NCI-H1092 (cell line): Measurements from ENCODE around the gene MAN2A2.
"Not testable (repeated sequence)": the region's sequence is repeated elsewhere in the genome, so short reads cannot be mapped to it uniquely, and the experiment has no call there.

Experiments
- DNase-seq: peaks from one replicate; lab custom pipeline; 2025; lab: John Stamatoyannopoulos, UW

Gene MAN2A2

DNA sequence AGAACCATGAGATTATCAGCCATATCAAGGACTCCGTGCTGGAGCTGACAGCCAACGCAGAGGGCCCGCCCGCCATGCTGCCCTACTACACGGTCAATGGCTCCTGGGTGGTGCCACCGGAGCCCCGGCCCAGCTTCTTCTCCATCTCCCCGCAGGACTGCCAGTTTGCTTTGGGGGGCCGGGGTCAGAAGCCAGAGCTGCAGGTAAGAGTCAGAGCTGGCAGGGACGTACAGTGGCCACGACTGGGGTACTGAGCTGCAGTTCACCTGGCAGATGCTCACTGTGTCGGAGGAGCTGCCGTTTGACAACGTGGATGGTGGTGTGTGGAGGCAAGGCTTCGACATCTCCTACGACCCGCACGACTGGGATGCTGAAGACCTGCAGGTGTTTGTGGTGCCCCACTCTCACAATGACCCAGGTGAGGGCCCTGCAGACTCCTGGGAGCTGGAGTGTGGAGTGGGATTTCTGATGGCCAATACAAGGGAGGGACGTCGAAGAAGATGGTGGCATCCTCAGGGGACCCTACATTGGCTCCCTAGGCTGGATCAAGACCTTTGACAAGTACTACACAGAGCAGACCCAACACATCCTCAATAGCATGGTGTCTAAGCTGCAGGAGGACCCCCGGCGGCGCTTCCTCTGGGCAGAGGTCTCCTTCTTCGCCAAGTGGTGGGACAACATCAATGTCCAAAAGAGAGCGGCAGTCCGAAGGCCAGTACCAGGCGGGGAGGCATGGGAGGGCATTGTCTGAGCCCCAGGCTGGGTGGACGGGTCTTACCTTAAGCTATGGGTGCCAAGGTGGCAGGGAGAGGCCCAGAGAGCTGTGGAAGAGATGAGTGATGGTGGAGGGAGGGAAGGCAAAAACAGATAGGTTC lies 2.4 kb downstream of the MAN2A2 start:
- DNase-seq = no peak

DNA sequence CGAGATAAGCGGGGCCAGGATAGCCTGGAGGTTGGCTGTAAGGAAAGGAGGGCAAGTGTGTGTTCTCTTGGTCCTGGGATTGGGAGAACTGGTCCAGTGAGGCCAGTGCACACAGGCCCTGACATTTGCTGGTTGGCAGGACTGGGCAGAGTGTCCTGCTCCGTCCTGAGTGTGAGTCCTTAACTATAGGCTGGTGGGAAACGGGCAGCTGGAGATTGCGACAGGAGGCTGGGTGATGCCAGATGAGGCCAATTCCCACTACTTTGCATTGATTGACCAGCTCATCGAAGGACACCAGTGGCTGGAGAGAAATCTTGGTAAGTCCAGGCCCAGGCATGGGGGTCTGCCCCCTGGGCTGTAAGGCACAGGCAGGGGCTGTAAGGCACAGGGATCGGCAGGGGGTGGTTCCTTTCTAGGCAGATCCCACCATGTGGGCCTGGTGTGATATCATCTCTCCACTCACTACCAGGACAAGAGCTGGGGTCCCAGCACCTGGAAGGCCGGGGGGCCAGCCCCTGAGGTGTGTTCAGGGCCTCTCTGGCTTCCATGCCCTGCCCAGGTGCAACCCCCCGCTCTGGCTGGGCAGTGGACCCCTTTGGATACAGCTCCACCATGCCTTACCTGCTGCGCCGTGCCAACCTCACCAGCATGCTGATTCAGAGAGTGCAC lies 3.2 kb downstream of the MAN2A2 start:
- no peak for DNase-seq

DNA sequence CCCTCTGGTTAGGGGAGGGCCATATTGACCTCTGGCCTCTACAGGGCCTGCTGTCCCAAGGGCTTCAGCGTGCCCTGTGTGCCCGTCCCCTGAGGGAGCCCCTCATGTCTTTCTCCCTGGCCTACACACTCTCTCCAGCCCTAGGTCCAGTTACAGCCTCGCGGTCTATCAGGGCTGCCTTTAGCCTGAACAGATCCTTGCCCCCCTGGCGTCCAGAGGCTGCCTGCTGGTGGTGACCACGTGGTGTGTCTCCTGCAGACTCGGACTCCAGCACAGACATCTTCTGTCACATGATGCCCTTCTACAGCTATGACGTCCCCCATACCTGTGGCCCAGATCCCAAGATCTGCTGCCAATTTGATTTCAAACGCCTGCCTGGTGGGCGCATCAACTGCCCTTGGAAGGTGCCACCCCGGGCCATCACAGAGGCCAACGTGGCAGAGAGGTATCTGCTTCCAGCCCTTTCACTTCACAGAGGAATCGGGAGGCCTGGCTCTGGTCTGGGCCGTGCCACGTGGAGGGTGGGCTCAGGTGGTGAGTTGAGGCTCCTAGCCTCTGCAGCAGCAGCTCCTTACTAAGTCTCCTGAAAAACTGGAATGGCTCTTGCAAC lies 4.1 kb downstream of the MAN2A2 start:
- no peak for DNase-seq

DNA sequence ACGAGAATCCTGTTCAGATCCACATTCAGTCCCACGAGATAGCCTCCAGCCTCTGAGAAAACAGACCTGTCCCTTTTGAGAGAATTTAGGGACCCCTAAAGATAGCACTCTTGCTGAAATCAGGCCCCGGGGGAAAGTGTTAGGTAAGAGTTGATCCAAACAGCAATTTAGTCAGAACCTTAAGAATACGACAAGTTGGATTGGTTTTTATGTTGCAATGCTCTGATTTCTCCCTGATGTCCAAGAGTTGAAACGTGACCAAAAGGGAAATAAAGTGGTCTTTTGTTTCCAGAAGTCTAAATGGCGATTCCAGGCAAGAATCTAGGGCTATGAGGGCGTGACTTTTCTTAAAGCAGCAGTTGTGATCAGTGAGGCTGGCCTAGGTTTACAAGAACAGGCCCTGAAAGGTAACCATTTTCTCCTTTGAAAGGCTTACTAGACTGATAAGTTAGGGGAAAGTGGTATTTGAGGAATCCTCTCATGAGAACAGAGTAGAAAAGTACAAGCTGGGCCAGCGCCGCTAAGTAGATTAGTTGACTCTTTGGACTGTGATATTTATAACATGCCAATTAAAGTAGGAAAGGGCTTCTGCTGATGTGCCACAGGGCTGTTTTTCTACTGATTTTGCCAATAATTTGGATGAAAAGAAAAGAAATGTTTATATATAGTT lies 4.9 kb downstream of the MAN2A2 start:
- DNase-seq = no peak

DNA sequence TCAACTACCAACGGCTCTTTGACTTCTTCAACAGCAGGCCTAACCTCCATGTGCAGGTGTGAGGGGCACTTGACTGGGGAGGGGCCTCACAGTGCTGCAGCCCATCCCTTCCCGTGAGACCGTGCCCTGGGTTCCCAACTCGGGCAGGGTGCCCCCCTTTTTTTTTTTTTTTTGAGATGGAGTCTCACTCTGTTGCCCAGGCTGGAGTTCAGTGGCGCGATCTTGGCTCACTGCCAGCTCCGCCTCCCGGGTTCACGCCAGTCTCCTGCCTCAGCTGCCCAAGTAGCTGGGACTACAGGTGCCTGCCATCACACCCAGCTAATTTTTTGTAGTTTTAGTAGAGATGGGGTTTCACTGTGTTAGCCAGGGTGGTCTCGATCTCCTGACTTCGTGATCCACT lies 6.3 kb downstream of the MAN2A2 start:
- not testable (repeated sequence) for DNase-seq

DNA sequence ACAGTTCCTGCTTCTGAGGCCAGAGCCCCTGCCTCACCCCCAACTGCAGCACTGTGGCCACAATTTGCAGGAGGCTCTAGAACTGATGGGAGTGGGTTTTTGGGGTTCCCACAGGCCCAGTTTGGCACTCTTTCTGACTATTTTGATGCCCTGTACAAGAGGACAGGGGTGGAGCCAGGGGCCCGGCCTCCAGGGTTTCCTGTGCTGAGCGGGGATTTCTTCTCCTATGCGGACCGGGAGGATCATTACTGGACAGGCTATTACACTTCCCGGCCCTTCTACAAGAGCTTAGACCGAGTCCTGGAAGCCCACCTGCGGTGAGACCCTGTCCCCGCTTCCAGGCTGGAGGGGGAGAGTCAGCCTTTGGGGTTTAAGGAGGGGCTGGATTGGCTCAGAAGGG lies 6.9 kb downstream of the MAN2A2 start:
- DNase-seq = no peak

DNA sequence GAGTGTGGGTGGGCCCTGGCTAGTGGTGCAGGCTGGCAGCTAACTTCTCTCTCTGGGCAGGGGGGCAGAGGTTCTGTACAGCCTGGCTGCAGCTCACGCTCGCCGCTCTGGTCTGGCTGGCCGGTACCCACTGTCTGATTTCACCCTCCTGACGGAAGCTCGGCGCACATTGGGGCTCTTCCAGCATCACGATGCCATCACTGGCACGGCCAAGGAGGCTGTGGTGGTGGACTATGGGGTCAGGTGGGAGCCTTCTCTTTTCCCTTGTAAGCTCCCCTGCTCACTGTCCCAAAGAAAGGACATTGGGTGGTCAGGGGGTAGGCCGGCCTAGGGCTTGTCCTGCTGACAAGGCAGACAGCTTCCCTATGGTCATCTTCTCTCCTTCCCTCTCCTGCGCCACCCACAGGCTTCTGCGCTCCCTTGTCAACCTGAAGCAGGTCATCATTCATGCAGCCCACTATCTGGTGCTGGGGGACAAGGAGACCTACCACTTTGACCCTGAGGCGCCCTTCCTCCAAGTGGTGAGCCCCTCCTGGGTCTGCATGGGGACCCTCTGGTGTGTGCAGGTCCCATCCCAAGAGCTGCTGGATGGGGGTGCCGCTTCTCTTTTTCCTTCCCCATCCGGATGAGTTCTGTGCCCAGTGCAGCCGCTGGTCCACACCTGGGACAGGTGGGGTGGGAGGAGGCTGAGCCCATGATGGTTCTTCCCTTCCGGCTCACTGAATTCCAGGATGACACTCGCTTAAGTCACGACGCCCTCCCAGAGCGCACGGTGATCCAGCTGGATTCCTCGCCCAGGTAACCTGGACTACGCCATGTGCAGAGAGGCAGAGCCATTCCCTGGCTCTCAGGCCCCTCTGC lies 7.6 kb downstream of the MAN2A2 start:
- DNase-seq = no peak

DNA sequence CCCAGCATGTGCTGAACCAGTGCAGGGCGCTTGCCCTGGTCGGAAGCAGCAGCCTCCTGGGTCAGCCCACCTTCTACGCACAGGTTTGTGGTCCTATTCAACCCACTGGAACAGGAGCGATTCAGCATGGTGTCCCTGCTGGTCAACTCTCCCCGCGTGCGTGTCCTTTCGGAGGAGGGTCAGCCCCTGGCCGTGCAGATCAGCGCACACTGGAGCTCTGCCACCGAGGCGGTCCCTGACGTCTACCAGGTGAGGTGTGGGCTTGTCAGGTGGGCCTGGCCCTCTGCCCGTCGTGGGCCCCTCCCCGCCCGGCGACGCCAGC lies 8.2 kb downstream of the MAN2A2 start:
- DNase-seq = no peak

DNA sequence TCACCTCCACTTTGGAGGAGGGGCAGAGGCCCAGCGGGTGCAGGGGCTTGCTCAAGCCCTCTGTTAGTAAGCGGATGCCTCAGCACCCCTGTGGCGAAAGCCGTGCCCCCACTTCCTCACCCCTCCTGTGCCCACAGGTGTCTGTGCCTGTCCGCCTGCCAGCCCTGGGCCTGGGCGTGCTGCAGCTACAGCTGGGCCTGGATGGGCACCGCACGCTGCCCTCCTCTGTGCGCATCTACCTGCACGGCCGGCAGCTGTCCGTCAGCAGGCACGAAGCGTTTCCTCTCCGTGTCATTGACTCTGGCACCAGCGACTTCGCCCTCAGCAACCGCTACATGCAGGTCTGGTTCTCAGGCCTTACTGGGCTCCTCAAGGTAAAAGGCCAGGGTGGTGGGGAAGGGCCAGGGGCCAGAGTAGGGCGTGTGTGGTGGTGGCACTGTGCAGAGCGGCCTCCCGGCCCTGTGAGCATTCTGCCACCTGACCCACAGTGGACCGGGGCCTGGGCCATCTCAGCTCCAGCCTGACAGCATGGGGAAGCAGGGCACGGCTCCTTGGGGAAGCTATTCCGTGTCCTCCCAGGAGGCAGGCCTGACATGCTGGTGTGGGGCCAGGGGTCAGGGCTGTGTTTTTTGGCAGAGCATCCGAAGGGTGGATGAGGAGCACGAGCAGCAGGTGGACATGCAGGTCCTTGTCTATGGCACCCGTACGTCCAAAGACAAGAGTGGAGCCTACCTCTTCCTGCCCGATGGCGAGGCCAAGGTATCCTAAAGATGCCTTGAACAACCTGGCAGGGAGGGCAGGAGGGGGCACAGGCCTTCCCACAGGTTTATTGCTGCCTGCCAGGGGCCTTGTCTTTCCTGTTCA lies 9.0 kb downstream of the MAN2A2 start:
- DNase-seq = no peak

DNA sequence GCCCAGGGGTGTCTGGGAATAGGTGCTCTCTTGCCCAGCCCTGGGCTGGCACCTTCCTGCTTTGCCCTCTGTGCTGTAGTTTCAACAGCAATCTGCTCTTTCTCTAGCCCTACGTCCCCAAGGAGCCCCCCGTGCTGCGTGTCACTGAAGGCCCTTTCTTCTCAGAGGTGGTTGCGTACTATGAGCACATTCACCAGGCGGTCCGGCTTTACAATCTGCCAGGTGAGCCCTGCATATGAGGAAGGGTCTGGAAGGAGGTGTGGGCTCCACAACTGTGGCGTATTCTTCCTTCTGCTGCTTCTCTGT lies 9.6 kb downstream of the MAN2A2 start:
- DNase-seq = no peak

DNA sequence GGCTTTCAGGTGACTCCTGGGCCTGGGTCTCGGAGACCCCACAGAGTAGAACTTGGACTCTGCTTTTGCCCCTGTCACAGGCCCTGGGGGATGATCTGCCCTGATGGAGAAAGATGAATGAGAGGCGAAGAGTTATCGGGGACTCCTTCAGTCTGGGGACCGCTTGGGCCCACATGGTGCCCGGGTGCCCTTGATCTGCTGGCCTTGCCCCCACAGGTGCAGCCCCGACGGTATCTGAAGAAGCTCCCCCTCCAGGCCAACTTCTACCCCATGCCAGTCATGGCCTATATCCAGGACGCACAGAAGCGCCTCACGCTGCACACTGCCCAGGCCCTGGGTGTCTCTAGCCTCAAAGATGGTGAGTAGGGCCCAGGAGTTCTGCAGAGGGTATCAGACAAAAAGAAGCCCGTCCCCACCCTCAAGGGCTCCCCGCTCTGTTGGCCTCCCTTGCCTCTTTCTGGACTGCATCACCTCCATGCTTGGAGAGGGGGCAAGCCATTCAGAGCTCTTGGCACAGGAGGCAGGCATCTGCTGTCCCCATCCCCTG lies 10.4 kb downstream of the MAN2A2 start:
- no peak for DNase-seq

DNA sequence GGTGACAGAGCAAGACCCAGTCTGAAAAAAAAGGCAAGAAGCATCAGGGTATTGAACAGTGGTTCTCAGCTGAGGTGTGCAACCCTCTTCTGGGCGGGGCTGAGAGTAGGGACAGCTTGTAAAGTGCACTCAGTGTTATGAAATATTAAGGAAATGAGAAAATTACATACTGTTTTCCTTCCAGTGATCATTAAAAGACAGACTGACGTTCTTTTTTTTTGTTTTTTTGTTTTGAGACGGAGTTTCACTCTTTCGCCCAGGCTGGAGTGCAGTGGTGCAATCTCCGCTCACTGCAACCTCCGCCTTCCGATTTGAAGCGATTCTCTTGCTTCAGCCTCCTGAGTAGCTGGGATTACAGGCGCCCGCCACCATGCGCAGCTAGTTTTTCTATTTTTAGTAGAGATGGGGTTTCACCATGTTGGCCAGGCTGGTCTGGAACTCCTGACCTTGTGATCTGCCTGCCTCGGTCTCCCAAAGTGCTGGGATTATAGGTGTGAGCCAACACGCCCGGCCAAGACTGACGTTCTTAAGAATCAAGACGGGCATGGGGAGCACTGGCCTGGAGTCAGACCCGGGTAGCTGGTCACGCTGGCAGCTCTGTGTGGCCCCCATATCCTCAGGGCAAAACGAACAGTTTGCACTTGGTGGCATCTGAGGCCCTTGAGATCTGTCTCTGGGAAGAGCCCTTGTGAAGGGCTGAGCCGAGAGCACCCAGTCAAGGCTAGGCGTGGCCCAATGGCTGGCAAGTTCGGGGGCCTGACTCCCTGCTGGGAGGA lies 11.4 kb downstream of the MAN2A2 start:
- no peak for DNase-seq

DNA sequence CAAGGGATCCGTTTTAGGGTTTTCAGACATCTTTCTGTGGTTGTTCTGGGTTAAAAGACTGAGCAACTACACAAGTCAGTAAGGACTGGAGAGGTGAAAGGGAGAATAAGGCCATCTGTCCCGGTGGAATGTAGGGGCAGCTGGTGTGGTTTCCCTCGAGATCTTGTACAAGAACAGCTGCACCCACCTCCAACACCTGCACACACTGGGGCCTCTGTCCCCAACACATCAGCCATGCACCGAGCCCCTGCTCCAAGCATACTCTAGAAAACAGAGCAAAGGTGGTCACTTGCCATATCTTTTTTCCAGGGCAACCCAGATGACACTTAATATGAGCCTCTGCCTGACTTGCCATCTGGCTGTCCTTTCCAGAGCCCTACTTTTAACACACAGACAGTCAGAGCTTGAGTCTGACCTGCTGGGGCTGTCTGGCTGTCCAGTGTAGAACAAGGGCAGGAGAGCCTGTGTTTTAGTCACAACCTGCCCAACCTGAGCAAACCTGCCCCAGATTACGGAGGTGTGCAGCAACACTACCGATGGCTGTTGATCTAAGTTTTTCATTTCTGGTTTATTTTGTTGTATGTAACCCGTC lies 12.2 kb downstream of the MAN2A2 start:
- no peak for DNase-seq

DNA sequence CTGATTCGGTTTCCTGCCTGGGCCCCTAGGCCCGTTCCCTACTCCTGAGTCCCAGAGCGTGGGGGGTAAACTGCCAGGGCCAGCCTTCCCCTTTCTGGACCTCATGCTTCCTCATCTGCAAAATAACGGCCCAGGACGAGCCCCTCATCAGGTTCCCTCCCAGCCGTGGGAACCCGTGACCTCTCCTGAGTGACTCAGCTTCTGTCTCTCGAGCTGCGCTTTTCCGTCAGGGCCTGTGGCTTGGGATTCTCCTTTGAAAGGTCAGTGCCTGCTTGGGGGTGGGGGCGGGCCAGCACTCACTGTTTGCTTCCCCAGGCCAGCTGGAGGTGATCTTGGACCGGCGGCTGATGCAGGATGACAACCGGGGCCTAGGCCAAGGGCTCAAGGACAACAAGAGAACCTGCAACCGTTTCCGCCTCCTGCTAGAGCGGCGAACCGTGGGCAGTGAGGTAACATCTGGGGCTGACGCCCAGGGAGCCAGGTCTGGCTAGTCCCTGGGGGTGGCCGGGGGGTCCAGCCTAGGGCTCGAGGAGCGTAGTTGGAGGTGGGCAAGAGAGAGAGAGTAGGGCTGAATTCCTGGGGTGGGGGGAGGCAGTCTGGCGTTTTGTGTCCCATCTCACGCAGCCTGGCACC lies 12.8 kb downstream of the MAN2A2 start:
- DNase-seq = no peak

DNA sequence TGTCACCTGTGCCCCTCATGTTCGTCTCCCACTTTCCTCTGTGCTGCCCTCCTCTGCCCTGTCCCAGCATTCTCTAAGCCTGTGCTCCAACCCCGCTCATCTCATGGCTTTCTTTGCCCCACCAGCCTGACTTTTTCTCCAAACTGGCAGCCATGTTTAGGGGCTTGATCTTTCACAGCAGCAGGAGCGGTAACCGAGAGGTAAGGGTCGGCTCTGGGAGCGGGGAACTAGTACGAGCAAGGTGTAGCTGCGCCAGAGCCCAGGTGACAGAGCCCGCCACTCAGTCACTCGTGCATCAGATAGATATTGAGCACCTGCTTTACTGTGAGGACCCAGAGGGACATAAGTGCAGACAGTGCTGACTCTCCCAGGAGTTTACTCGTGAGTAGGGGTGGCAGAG lies 13.4 kb downstream of the MAN2A2 start:
- no peak for DNase-seq

DNA sequence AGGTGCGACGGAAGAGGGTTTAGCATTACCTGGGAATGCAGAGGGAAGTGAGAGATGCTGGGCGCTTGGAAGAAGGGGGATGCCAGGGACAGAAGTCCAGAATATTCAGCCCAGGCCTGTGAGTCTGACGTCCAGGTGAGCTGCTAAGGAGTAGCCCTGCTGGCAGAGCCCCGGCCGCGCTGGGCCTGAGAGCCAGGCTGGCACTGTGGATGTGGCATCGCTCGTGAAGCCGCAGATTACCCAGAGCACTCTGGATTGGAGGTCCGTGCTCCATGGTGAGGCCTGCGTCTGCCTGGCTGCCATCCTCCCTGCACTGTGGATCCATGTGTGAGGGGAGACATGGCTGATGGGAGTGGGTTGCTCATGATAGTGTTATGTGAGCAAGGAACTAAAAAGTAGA lies 14.5 kb downstream of the MAN2A2 start:
- no peak for DNase-seq

DNA sequence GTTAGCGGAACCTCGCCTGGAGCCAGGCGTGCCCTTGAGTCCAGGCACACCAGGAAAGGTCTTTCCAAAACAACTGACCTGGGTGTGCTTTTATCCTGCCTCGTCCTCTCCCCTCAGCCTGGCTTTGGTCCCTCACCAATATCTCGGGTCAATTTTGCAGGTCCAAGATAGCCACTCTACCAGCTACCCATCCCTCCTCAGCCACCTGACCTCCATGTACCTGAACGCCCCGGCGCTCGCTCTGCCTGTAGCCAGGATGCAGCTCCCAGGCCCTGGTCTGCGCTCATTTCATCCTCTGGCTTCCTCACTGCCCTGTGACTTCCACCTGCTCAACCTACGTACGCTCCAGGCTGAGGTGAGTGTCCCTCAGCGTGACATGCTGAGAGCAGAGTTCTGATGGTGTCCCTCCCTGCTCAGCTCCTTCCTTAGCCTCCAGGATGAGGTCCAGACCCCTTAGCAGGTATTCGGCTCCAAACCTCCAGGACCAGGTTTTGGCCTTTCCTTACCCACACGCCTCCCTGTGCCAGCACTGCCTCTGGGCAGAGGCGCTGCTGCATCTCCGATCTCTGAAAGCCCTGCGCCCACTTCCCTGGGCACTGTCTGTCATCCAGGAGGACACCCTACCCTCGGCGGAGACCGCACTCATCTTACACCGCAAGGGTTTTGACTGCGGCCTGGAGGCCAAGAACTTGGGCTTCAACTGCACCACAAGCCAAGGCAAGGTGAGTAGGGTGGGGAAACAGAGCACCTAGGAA lies 15.1 kb downstream of the MAN2A2 start:
- no peak for DNase-seq

DNA sequence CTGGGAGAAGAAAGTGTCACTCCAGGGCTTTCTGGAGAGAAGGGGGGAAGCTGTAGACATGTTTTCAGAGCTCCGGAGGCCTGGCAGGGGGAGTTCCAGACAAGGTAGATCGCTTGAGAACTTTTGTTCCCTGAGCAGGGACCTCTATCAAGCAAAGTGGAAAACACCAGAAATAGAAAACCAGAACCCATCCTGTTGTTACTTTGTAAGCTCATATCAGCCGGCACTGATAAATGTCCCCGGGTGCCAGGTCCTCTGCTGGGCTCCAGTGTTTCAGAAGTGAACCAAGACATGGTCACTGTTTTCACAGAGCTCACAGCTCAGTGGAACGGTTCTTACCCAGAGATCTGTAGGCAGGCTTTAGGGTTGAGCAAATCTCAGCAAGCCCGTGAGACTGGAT lies 15.7 kb downstream of the MAN2A2 start:
- no peak for DNase-seq
